GM21390 (cell line): ENCODE results near the gene ZNF98.

ENCODE experiments used
- ATAC-seq: cut with Tn5 transposase; IDR thresholded peaks from one replicate; pipeline ENCODE4 v1.9.1; 2021; ENCODE audit not compliant: unreplicated experiment

Gene ZNF98

GRCh38 chr19:22422211-22422610 is at the start of gene ZNF98:
TSS of gene ZNF98 (minus strand) at chr19:22422346. CDS start at chr19:22422224, 122 bp downstream.
- ATAC-seq, result no peak

- no peak for ATAC-seq
Measured at GRCh38 chr19:22446605-22447004, 24.5 kb upstream of the ZNF98 start.

- ATAC-seq, result no peak
Measured at GRCh38 chr19:22438011-22438410, 15.9 kb upstream of the ZNF98 start.

- ATAC-seq, result no peak
Measured at GRCh38 chr19:22427960-22428913, 6.1 kb upstream of the ZNF98 start.

- no peak for ATAC-seq
Measured at GRCh38 chr19:22427547-22427946, 5.4 kb upstream of the ZNF98 start.

GRCh38 chr19:22426901-22427300 is 4.8 kb upstream of the ZNF98 start:
- ATAC-seq, result no peak

- ATAC-seq, result no peak
Measured at GRCh38 chr19:22421797-22422196, 349 bp downstream of the ZNF98 start.

- no peak for ATAC-seq
Measured at GRCh38 chr19:22354665-22355064, 67.5 kb downstream of the ZNF98 start.
